ENCODE data around the gene RC3H2. TPM values are rescaled to one million over a fixed set of nuclear protein-coding genes. Genes with fewer than 3 reads are reported as not detected.
"Not testable (repeated sequence)": the region's sequence is repeated elsewhere in the genome, so short reads cannot be mapped to it uniquely, and the experiment has no call there.

Gene RC3H2
- polyA plus RNA-seq, 6 donors from 2014 or later, result 26.5 to 39.1 (median 33.1) TPM

- H3K27me3 Mint-ChIP-seq, result no peaks in the 10 kb centered on the region
- H3K4me1 Mint-ChIP-seq, result peaks cover 19 to 44% (median 25%) of the 10 kb centered on the region in 3 donors
- H3K4me3 Mint-ChIP-seq, result peak overlapping the region; percentile 88 to 96 (median 93)
- H3K36me3 Mint-ChIP-seq, result no peaks in the 10 kb centered on the region
- no peak for DNase-seq
- peak overlapping the region; percentile 94 to 98 (median 94) for H3K27ac Mint-ChIP-seq
- peak in 1 of 2 donors; percentile 1 for ATAC-seq (ENCODE audit: low read depth in 2 of 2)
- peaks cover 0 to 2% (median 0%) of the 10 kb centered on the region in 7 donors for H3K9me3 Mint-ChIP-seq
These were observed 715 bp downstream of the RC3H2 start for GRCh38 chr9:122904466-122904822.

- H3K27ac Mint-ChIP-seq, result peak overlapping the region; percentile 15 to 75 (median 51)
- DNase-seq (peak; percentile 26), ATAC-seq (ENCODE audit: low read depth in 2 of 2) (peak; percentile 13 to 19)
- H3K9me3 Mint-ChIP-seq, result peaks cover 0 to 2% (median 0%) of the 10 kb centered on the region in 7 donors
- H3K4me1 Mint-ChIP-seq, result peaks cover 24 to 60% (median 38%) of the 10 kb centered on the region in 3 donors
- no peaks in the 10 kb centered on the region for H3K27me3 Mint-ChIP-seq
- H3K36me3 Mint-ChIP-seq, result peaks cover 0 to 3% of the 10 kb centered on the region in 2 donors
- H3K4me3 Mint-ChIP-seq, result peak overlapping the region; percentile 25 to 79 (median 51)
These were observed 4.4 kb downstream of the RC3H2 start for GRCh38 chr9:122900791-122901190.

DNA sequence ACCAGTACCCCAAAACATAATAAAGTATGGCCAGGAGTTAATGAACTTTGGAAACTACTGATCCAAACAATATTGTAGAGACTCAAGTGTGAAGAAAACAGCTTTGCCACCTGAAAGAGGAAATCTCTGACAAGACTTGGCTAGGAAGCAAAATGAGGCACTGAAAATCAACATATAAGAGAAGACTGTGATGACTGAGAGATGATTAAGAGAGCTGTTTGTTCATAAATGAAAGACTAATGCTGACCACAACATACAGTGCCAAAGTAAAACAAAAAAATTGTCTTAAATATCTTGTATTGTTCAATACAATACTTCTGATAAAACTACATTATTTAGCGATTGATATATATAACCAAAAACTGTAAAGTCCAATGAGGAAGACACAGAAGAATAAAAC is 7.2 kb downstream of the RC3H2 start:
- peaks cover 9 to 41% (median 17%) of the 10 kb centered on the region in 3 donors for H3K4me1 Mint-ChIP-seq
- peak overlapping the region in 4 of 6 donors; percentile 48 to 81 (median 66) for H3K27ac Mint-ChIP-seq
- peak overlapping the region in 1 of 8 donors; percentile 15 for H3K4me3 Mint-ChIP-seq

GRCh38 chr9:122888480-122888879 is 16.7 kb downstream of the RC3H2 start:
- no peaks in the 10 kb centered on the region for H3K27me3 Mint-ChIP-seq
- DNase-seq, result no peak
- ATAC-seq (ENCODE audit: low read depth in 2 of 2), result no peak
- H3K4me1 Mint-ChIP-seq, result peaks cover 0 to 5% (median 3%) of the 10 kb centered on the region in 3 donors
- H3K36me3 Mint-ChIP-seq, result peaks cover 10 to 18% of the 10 kb centered on the region in 2 donors
- H3K9me3 Mint-ChIP-seq, result no peaks in the 10 kb centered on the region
- peak overlapping the region in 3 of 6 donors; percentile 13 to 73 (median 60) for H3K27ac Mint-ChIP-seq
- no peak overlapping the region for H3K4me3 Mint-ChIP-seq

More for the DNA sequence above, 7.2 kb downstream of the RC3H2 start:
- DNase-seq, result no peak
- Mint-ChIP-seq H3K36me3 (peaks cover 3 to 9% of the 10 kb centered on the region in 2 donors), H3K27me3 (no peaks in the 10 kb centered on the region), H3K9me3 (no peaks in the 10 kb centered on the region)
- no peak for ATAC-seq (ENCODE audit: low read depth in 2 of 2)

DNA sequence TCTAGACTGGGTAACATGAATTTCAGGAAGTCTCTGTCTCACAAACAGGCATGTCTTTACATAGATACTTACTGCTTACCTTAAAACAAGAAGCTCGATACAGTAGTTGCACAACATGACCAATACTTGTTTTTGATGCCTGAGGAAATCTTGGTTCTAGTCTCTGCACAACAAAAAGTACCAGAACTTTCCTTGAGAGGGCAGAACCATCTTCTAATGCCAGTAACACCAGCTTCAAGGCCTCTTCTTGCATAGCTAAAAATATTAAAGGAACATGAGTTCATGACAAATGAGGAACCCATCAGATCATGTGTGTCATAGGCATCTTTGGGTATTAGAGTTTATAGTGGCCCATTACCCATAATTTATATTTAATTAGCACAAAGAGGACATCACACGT is 22.0 kb downstream of the RC3H2 start:
- peak; percentile 28 to 40 for ATAC-seq (ENCODE audit: low read depth in 2 of 2)

DNA sequence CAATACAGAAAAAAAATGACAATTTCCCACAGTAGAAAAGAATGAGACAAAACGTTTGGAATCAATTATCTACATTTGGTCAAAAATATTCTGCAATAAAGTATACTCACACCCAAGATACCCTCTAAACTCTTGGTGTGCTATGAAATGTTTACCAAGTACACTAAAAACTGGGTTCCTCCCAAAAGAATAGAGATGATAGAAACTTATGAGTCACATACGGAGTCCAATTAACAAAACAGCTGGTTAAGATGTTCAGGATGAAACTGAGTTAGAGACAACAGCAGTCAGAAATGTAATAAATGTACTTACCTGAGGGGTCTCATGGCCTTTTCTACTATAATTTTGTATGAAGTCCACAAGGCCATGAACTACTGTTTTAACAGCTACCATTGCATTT is 25.7 kb downstream of the RC3H2 start:
- no peak for ATAC-seq (ENCODE audit: low read depth in 2 of 2)
- no peak overlapping the region for H3K4me3 Mint-ChIP-seq
- peaks cover 19 to 23% of the 10 kb centered on the region in 2 donors for H3K36me3 Mint-ChIP-seq

More for the DNA sequence above, 22.0 kb downstream of the RC3H2 start:
- H3K27ac Mint-ChIP-seq, result no peak overlapping the region
- peaks cover 0 to 2% (median 0%) of the 10 kb centered on the region in 3 donors for H3K4me1 Mint-ChIP-seq
- no peak overlapping the region for H3K4me3 Mint-ChIP-seq
- no peak for DNase-seq
- no peaks in the 10 kb centered on the region for H3K27me3 Mint-ChIP-seq
- peaks cover 9 to 11% of the 10 kb centered on the region in 2 donors for H3K36me3 Mint-ChIP-seq
- no peaks in the 10 kb centered on the region for H3K9me3 Mint-ChIP-seq

DNA sequence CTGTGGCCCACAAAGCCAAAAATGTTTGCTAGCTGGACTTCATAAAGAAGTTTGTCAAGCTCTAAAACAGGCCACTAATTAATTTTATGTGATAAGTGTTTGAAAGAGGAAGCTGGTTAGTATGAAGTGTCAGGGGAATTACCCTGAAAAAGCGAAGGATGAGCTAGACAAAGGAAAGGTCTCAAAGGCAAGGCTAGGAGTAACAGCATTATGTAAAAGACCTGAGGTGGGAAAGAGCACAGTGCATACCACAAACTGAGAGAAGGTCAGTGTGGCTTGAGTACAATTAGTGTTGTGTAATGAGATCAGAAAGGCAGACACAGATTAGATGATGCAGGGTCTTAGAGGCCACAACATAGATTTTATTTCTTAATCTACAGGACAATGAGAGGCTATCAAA is 29.6 kb downstream of the RC3H2 start:
- H3K27me3 Mint-ChIP-seq, result no peaks in the 10 kb centered on the region
- peak overlapping the region in 5 of 6 donors; percentile 19 to 61 (median 44) for H3K27ac Mint-ChIP-seq
- no peaks in the 10 kb centered on the region for H3K9me3 Mint-ChIP-seq
- H3K4me3 Mint-ChIP-seq, result no peak overlapping the region
- peak in 1 of 2 donors; percentile 43 for ATAC-seq (ENCODE audit: low read depth in 2 of 2)
- H3K36me3 Mint-ChIP-seq, result peaks cover 17 to 32% of the 10 kb centered on the region in 2 donors
- no peak for DNase-seq
- peaks cover 13 to 15% (median 15%) of the 10 kb centered on the region in 3 donors for H3K4me1 Mint-ChIP-seq

More for the DNA sequence above, 25.7 kb downstream of the RC3H2 start:
- Mint-ChIP-seq H3K9me3 (no peaks in the 10 kb centered on the region), H3K27me3 (no peaks in the 10 kb centered on the region), H3K4me1 (peaks cover 13 to 15% (median 15%) of the 10 kb centered on the region in 3 donors), H3K27ac (no peak overlapping the region)
- no peak for DNase-seq

GRCh38 chr9:122867276-122867675 is 37.9 kb downstream of the RC3H2 start:
- DNase-seq; H3K4me3 Mint-ChIP-seq; H3K27me3 Mint-ChIP-seq; ATAC-seq (ENCODE audit: low read depth in 2 of 2); H3K4me1 Mint-ChIP-seq; H3K9me3 Mint-ChIP-seq; H3K27ac Mint-ChIP-seq: not testable (repeated sequence)
- H3K36me3 Mint-ChIP-seq, result peaks cover 10 to 13% of the 10 kb centered on the region in 2 donors

- ATAC-seq (ENCODE audit: low read depth in 2 of 2) (no peak), DNase-seq (no peak)
- no peak overlapping the region for H3K4me3 Mint-ChIP-seq
- H3K27me3 Mint-ChIP-seq, result no peaks in the 10 kb centered on the region
- no peaks in the 10 kb centered on the region for H3K9me3 Mint-ChIP-seq
- H3K36me3 Mint-ChIP-seq, result peaks cover 6 to 9% of the 10 kb centered on the region in 2 donors
- H3K27ac Mint-ChIP-seq, result no peak overlapping the region
- peaks cover 0 to 8% (median 4%) of the 10 kb centered on the region in 3 donors for H3K4me1 Mint-ChIP-seq
These were observed 39.1 kb downstream of the RC3H2 start for GRCh38 chr9:122866079-122866478.

DNA sequence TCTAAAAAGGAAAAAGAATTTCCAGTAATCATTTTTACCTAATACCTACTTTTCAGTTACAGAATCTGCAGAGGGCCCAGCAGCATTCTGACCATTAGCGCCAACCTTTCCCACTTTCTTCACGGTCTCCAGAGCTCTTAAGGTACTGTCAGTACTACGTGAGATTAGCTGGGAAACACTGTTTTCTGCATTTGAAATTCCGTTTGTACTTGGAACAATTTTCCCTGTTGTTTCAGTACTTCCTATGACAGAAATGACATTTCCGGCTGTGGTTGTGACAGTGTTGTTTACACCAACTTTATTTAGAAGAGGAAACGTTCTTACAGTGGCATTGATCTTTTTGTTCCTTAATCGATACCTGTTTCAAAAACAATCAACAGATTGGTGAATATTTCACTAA is 39.9 kb downstream of the RC3H2 start:
- peak overlapping the region in 1 of 6 donors; percentile 18 for H3K27ac Mint-ChIP-seq
- H3K36me3 Mint-ChIP-seq, result peaks cover 1 to 6% of the 10 kb centered on the region in 2 donors
- ATAC-seq (ENCODE audit: low read depth in 2 of 2), result no peak
- H3K9me3 Mint-ChIP-seq, result no peaks in the 10 kb centered on the region
- peaks cover 0 to 8% (median 4%) of the 10 kb centered on the region in 3 donors for H3K4me1 Mint-ChIP-seq
- H3K27me3 Mint-ChIP-seq, result no peaks in the 10 kb centered on the region
- no peak for DNase-seq
- H3K4me3 Mint-ChIP-seq, result no peak overlapping the region

- no peak for DNase-seq
These were observed 41.8 kb downstream of the RC3H2 start for GRCh38 chr9:122863407-122863806.

DNA sequence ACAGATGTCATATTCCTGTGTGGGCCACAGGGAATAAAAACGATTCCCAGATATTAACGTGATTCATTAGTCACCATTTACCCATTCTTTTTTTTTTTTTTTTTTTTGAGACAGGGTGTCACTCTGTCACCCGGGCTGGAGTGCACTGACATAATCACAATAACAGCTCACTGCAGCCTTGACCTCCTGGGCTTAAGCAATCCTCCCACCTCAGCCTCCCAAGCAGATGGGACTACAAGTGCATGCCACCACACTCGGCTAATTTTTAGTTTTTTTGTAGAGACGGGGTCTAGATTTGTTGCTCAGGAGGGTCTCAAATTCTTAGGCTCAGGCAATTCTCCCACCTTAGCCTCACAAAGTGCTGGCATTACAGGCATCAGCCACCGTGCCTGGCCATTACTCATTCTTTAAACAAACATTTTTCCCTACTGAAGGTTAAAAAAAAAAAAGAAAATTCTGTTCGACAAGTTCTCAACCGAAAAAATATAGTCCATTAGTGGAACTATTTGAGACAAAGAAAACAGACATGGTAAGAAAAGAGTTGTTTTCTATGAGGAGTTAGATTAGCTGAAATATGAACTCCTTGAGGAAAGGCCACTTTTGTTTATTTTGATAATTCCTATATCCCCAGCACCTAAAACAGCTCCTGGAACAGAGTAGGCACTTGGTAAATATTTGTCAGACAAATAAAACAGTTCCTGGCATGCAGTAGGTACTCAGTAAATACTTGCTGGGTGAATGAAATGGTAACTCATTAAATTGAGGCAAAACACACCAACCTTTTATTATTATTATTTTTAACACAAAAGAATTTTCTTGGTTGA is 44.6 kb downstream of the RC3H2 start:
- ATAC-seq (ENCODE audit: low read depth in 2 of 2) (no peak), DNase-seq (no peak)
- no peak overlapping the region for H3K4me3 Mint-ChIP-seq
- H3K36me3 Mint-ChIP-seq, result peaks cover 8 to 29% of the 10 kb centered on the region in 2 donors
- H3K4me1 Mint-ChIP-seq, result peaks cover 0 to 8% (median 4%) of the 10 kb centered on the region in 3 donors
- H3K9me3 Mint-ChIP-seq, result peaks cover 0 to 2% (median 0%) of the 10 kb centered on the region in 7 donors
- peak overlapping the region in 1 of 6 donors; percentile 33 for H3K27ac Mint-ChIP-seq
- no peaks in the 10 kb centered on the region for H3K27me3 Mint-ChIP-seq

More at GRCh38 chr9:122863407-122863806, 41.8 kb downstream of the RC3H2 start:
- H3K27me3 Mint-ChIP-seq, result no peaks in the 10 kb centered on the region
- no peak for ATAC-seq (ENCODE audit: low read depth in 2 of 2)
- no peak overlapping the region for H3K4me3 Mint-ChIP-seq
- peak overlapping the region in 2 of 6 donors; percentile 67 to 80 for H3K27ac Mint-ChIP-seq
- H3K9me3 Mint-ChIP-seq, result peaks cover 0 to 2% (median 0%) of the 10 kb centered on the region in 7 donors
- H3K4me1 Mint-ChIP-seq, result peaks cover 0 to 8% (median 4%) of the 10 kb centered on the region in 3 donors
- peaks cover 7 to 15% of the 10 kb centered on the region in 2 donors for H3K36me3 Mint-ChIP-seq

DNA sequence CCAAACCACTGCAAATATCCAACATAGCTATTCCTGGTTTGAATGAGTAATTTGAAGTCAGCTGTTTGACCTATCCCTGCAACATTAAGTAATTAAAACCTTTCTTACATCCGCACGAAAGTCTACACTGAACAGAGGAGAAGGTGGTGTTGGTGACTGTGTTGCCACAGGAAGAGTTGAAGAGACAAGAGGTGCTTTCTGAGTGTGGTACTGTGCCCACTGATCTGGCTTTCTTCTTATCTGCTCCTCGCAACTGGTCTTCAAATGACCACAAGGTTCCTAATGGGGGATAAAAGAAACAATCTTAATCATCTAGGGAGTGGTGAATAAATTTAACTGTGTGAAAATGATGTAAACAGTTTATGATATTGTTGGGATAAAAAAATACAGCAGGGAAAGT is 47.3 kb downstream of the RC3H2 start:
- H3K27me3 Mint-ChIP-seq, result no peaks in the 10 kb centered on the region
- H3K36me3 Mint-ChIP-seq, result peaks cover 8 to 40% of the 10 kb centered on the region in 2 donors
- no peak for DNase-seq
- ATAC-seq (ENCODE audit: low read depth in 2 of 2), result no peak
- no peak overlapping the region for H3K4me3 Mint-ChIP-seq
- peaks cover 0 to 4% (median under 1%) of the 10 kb centered on the region in 3 donors for H3K4me1 Mint-ChIP-seq
- peaks cover 0 to 2% (median 0%) of the 10 kb centered on the region in 7 donors for H3K9me3 Mint-ChIP-seq
- peak overlapping the region in 2 of 6 donors; percentile 5 to 16 for H3K27ac Mint-ChIP-seq
